GM21737 (cell line): ENCODE data around the gene TTF1.
A peak's percentile ranks its signal among the peaks of the same experiment; 100 is the strongest.

Source experiments
- ATAC-seq: cut with Tn5 transposase; IDR thresholded peaks from one replicate; pipeline ENCODE4 v1.9.1; 2021; ENCODE audit warnings: mild to moderate bottlenecking, moderate library complexity; ENCODE audit not compliant: unreplicated experiment

The TTF1 gene

GRCh38 chr9:132406554-132407122 is at the start of gene TTF1:
TSS of gene TTF1 (minus strand) at chr9:132406840. CDS start at chr9:132402821, 4,019 bp downstream.
- ATAC-seq, result peak; percentile 75

- ATAC-seq, result no peak
Observed at GRCh38 chr9:132456241-132456640, 49.6 kb upstream of the TTF1 start.

GRCh38 chr9:132451276-132451675 is 44.6 kb upstream of the TTF1 start:
- ATAC-seq, result no peak

GRCh38 chr9:132447902-132448301 is 41.3 kb upstream of the TTF1 start:
- ATAC-seq, result no peak

GRCh38 chr9:132447346-132447745 is 40.7 kb upstream of the TTF1 start:
- ATAC-seq, result no peak

- no peak for ATAC-seq
Observed at GRCh38 chr9:132446887-132447286, 40.2 kb upstream of the TTF1 start.

- no peak for ATAC-seq
Observed at GRCh38 chr9:132443951-132444607, 37.4 kb upstream of the TTF1 start.

- ATAC-seq, result no peak
Observed at GRCh38 chr9:132441404-132441803, 34.8 kb upstream of the TTF1 start.

GRCh38 chr9:132440735-132441134 is 34.1 kb upstream of the TTF1 start:
- ATAC-seq, result no peak

- ATAC-seq, result no peak
Observed at GRCh38 chr9:132439153-132439552, 32.5 kb upstream of the TTF1 start.

GRCh38 chr9:132434881-132435280 is 28.2 kb upstream of the TTF1 start:
- ATAC-seq, result no peak

- no peak for ATAC-seq
Observed at GRCh38 chr9:132430998-132431397, 24.4 kb upstream of the TTF1 start.

- no peak for ATAC-seq
Observed at GRCh38 chr9:132426639-132427414, 20.2 kb upstream of the TTF1 start.

GRCh38 chr9:132425675-132426062 is 19.0 kb upstream of the TTF1 start:
- ATAC-seq, result no peak

- no peak for ATAC-seq
Observed at GRCh38 chr9:132424857-132425674, 18.4 kb upstream of the TTF1 start.

GRCh38 chr9:132423503-132423902 is 16.9 kb upstream of the TTF1 start:
- ATAC-seq, result no peak

- ATAC-seq, result no peak
Observed at GRCh38 chr9:132422574-132422973, 15.9 kb upstream of the TTF1 start.

- ATAC-seq, result no peak
Observed at GRCh38 chr9:132418726-132419363, 12.2 kb upstream of the TTF1 start.

GRCh38 chr9:132415181-132415580 is 8.5 kb upstream of the TTF1 start:
- no peak for ATAC-seq

- ATAC-seq, result no peak
Observed at GRCh38 chr9:132414731-132415130, 8.1 kb upstream of the TTF1 start.

GRCh38 chr9:132413926-132414325 is 7.3 kb upstream of the TTF1 start:
- no peak for ATAC-seq
